ENCODE data around the gene GTF2H3. TPM values are rescaled to one million over a fixed set of nuclear protein-coding genes. Genes with fewer than 3 reads are reported as not detected.

The GTF2H3 gene
- polyA plus RNA-seq, 1 donor from 2014 or later = 22.7 TPM

Other genes starting within 250 kb of the GTF2H3 start
- gene KMT5A, start 249.7 kb upstream of the GTF2H3 start, polyA plus RNA-seq = 3.0 TPM
- 14.3 TPM for gene RILPL2, start 197.1 kb upstream of the GTF2H3 start, polyA plus RNA-seq
- gene SNRNP35, start 175.7 kb upstream of the GTF2H3 start, polyA plus RNA-seq = 47.5 TPM
- gene RILPL1, start 100.1 kb upstream of the GTF2H3 start, polyA plus RNA-seq = 0.08 TPM
- gene TMED2, start 49.3 kb upstream of the GTF2H3 start, polyA plus RNA-seq = 216 TPM
- gene DDX55, start 31.7 kb upstream of the GTF2H3 start, polyA plus RNA-seq = 23.5 TPM
- gene EIF2B1, start 143 bp upstream of the GTF2H3 start, polyA plus RNA-seq = 59.9 TPM
- 0.43 TPM for gene TCTN2, start 37.3 kb downstream of the GTF2H3 start, polyA plus RNA-seq
- gene ATP6V0A2, start 78.5 kb downstream of the GTF2H3 start, polyA plus RNA-seq = 16.9 TPM
- 0.40 TPM for gene DNAH10, start 128.5 kb downstream of the GTF2H3 start, polyA plus RNA-seq